ENCODE measurements around the gene SMCHD1.
"Not testable (repeated sequence)": the region's sequence is repeated elsewhere in the genome, so short reads cannot be mapped to it uniquely, and the experiment has no call there.

The SMCHD1 gene

DNA sequence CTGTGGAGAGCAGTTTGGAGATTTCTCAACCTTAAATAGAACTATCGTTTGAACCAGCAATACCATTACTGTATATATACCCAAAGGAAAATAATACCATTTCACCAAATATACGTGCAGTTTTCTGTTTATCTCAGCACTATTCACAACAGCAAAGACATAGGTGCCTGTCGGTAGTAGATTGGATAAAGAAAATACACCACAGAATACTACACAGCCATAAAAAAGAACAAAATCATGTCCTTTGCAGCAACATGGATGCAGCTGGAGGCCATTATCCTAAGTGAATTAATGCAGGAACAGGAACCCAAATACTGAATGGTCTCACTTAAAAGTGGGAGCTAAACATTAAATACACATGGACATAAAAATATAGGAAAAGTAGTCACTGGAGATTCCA is 81.3 kb downstream of the SMCHD1 start:
- Histone ChIP-seq H3K18ac (ENCODE audit: low read length) (no peak overlapping the region), H2AK5ac (ENCODE audit: low read length) (no peak overlapping the region), H2BK12ac (ENCODE audit: low read length) (no peak overlapping the region), H3K79me1 (ENCODE audit: low read length) (no peaks in the 10 kb centered on the region), H4K8ac (ENCODE audit: low read depth, low read length) (no peak overlapping the region), H4K12ac (ENCODE audit: low read depth, low read length) (no peak overlapping the region), H3K27me3 (ENCODE audit: insufficient read depth, low read length) (no peaks in the 10 kb centered on the region), H3K79me2 (ENCODE audit: control insufficient read depth, insufficient read depth, low read length, poor library complexity) (no peaks in the 10 kb centered on the region), H3K36me3 (ENCODE audit: control insufficient read depth in 1 of 2, insufficient read depth in 2 of 2, low read length in 2 of 2) (peaks cover 6 to 9% of the 10 kb centered on the region in 2 experiments), H3K9ac (ENCODE audit: low read length) (no peak overlapping the region), H3K27ac (ENCODE audit: low read depth, low read length) (no peak overlapping the region), H3K14ac (ENCODE audit: low read length) (no peak overlapping the region), H3K23ac (ENCODE audit: low read length) (no peak overlapping the region), H3K4me3 (ENCODE audit: low read depth, low read length) (no peak overlapping the region), H3K9me3 (ENCODE audit: insufficient read depth, low read depth, low read length) (no peaks in the 10 kb centered on the region), H3K4me1 (ENCODE audit: control insufficient read depth in 1 of 2, insufficient read depth in 2 of 2, low read length in 2 of 2) (no peaks in the 10 kb centered on the region), H3K4ac (ENCODE audit: low read depth, low read length) (no peak overlapping the region), H2BK5ac (ENCODE audit: low read depth, low read length, poor library complexity) (no peak overlapping the region), H4K91ac (ENCODE audit: low read depth, low read length) (no peak overlapping the region), H3K4me2 (ENCODE audit: low read length) (no peak overlapping the region), H2AFZ (ENCODE audit: insufficient read depth, low read length, poor library complexity) (no peak overlapping the region), H2BK120ac (ENCODE audit: insufficient read depth, low read length, poor library complexity) (no peak overlapping the region)
- no CpG with 5 or more reads among the region's 3 CpGs for WGBS (ENCODE audit: extremely low coverage, insufficient coverage, insufficient read length)
- DNase-seq, result no peak

DNA sequence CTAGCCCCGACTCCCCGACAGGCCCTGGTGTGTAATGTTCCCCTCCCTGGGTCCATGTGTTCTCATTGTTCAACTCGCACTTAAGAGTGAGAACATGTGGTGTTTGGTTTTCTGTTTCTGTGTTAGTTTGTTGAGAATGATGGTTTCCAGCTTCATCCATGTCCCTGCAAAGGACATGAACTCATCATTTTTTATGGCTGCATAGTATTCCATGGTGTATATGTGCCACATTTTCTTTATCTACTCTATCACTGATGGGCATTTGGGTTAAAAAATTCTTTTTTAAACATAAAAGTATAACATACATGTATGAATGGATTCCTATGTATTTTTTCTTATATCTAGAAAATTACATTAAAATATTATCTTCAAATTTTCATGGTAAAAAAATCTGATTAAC is 84.6 kb downstream of the SMCHD1 start:
- H3K14ac ChIP-seq (ENCODE audit: low read length); H2BK120ac ChIP-seq (ENCODE audit: insufficient read depth, low read length, poor library complexity); H3K18ac ChIP-seq (ENCODE audit: low read length); H2BK12ac ChIP-seq (ENCODE audit: low read length); H4K91ac ChIP-seq (ENCODE audit: low read depth, low read length); H3K79me2 ChIP-seq (ENCODE audit: control insufficient read depth, insufficient read depth, low read length, poor library complexity); H3K23ac ChIP-seq (ENCODE audit: low read length); H3K4me3 ChIP-seq (ENCODE audit: low read depth, low read length); H2AK5ac ChIP-seq (ENCODE audit: low read length); H2AFZ ChIP-seq (ENCODE audit: insufficient read depth, low read length, poor library complexity); H3K4me1 ChIP-seq (ENCODE audit: control insufficient read depth in 1 of 2, insufficient read depth in 2 of 2, low read length in 2 of 2); H4K12ac ChIP-seq (ENCODE audit: low read depth, low read length); H3K4ac ChIP-seq (ENCODE audit: low read depth, low read length); H3K36me3 ChIP-seq (ENCODE audit: control insufficient read depth in 1 of 2, insufficient read depth in 2 of 2, low read length in 2 of 2); H3K4me2 ChIP-seq (ENCODE audit: low read length); H3K9ac ChIP-seq (ENCODE audit: low read length); H3K79me1 ChIP-seq (ENCODE audit: low read length); DNase-seq; H3K27me3 ChIP-seq (ENCODE audit: insufficient read depth, low read length); H4K8ac ChIP-seq (ENCODE audit: low read depth, low read length); H3K9me3 ChIP-seq (ENCODE audit: insufficient read depth, low read depth, low read length); H2BK5ac ChIP-seq (ENCODE audit: low read depth, low read length, poor library complexity); H3K27ac ChIP-seq (ENCODE audit: low read depth, low read length): not testable (repeated sequence)
- WGBS (ENCODE audit: extremely low coverage, insufficient coverage, insufficient read length), result no CpG with 5 or more reads among the region's 3 CpGs

DNA sequence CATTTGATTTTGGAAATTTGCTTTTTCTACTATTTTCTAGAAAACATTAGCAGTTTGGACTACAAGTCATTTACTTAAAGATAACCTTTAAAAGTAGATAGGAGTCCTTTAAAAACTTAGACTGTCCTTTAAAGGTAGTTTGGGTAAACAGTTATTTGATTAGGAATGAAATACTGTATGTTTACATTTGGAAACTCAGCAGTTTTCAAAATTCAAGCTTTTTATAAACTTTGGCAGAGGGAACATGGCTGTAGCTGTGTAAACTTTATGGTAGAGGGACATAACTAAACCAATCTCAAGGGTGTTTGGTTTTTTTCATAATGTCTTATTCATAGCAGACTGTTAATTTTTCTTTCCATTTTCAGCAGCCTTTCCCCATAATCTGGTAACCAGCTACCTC is 90.7 kb downstream of the SMCHD1 start:
- H2AFZ ChIP-seq (ENCODE audit: insufficient read depth, low read length, poor library complexity), result no peak overlapping the region
- H3K27ac ChIP-seq (ENCODE audit: low read depth, low read length), result no peak overlapping the region
- H2BK5ac ChIP-seq (ENCODE audit: low read depth, low read length, poor library complexity), result no peak overlapping the region
- H3K9ac ChIP-seq (ENCODE audit: low read length), result no peak overlapping the region
- no peak overlapping the region for H3K4ac ChIP-seq (ENCODE audit: low read depth, low read length)
- H3K79me2 ChIP-seq (ENCODE audit: control insufficient read depth, insufficient read depth, low read length, poor library complexity), result no peaks in the 10 kb centered on the region
- no peaks in the 10 kb centered on the region for H3K9me3 ChIP-seq (ENCODE audit: insufficient read depth, low read depth, low read length)
- H3K23ac ChIP-seq (ENCODE audit: low read length), result no peak overlapping the region
- no peak overlapping the region for H2BK12ac ChIP-seq (ENCODE audit: low read length)
- H3K14ac ChIP-seq (ENCODE audit: low read length), result no peak overlapping the region
- H4K8ac ChIP-seq (ENCODE audit: low read depth, low read length), result no peak overlapping the region
- H3K4me2 ChIP-seq (ENCODE audit: low read length), result no peak overlapping the region
- no peaks in the 10 kb centered on the region for H3K4me1 ChIP-seq (ENCODE audit: control insufficient read depth in 1 of 2, insufficient read depth in 2 of 2, low read length in 2 of 2)
- DNase-seq, result no peak
- no peak overlapping the region for H4K91ac ChIP-seq (ENCODE audit: low read depth, low read length)
- no peaks in the 10 kb centered on the region for H3K79me1 ChIP-seq (ENCODE audit: low read length)
- H3K27me3 ChIP-seq (ENCODE audit: insufficient read depth, low read length), result no peaks in the 10 kb centered on the region
- H2AK5ac ChIP-seq (ENCODE audit: low read length), result no peak overlapping the region
- H3K36me3 ChIP-seq (ENCODE audit: control insufficient read depth in 1 of 2, insufficient read depth in 2 of 2, low read length in 2 of 2), result peaks cover 5 to 6% of the 10 kb centered on the region in 2 experiments
- H3K4me3 ChIP-seq (ENCODE audit: low read depth, low read length), result no peak overlapping the region
- no peak overlapping the region for H4K12ac ChIP-seq (ENCODE audit: low read depth, low read length)
- no peak overlapping the region for H2BK120ac ChIP-seq (ENCODE audit: insufficient read depth, low read length, poor library complexity)
- no peak overlapping the region for H3K18ac ChIP-seq (ENCODE audit: low read length)

DNA sequence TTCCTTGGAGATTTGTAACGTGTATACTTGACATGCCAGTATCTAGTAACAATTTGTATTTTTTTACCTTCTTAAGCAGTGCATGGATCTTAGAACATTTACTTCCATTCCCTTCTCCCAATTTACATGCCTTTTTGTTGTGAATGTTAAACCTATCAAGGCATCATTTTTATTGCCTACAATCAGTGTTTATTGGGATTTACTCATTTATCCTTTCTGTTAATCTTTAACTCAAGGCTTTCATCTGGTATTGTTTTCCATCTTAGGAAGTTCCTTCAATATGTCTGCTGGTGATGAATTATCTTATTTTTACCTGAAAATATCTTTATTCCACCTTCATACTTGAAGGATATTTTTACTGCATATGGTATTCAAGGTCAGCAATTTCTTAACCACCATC is 102.8 kb downstream of the SMCHD1 start:
- Histone ChIP-seq H3K4me1 (ENCODE audit: control insufficient read depth in 1 of 2, insufficient read depth in 2 of 2, low read length in 2 of 2) (no peaks in the 10 kb centered on the region), H3K4me3 (ENCODE audit: low read depth, low read length) (no peak overlapping the region), H2AFZ (ENCODE audit: insufficient read depth, low read length, poor library complexity) (no peak overlapping the region), H2BK120ac (ENCODE audit: insufficient read depth, low read length, poor library complexity) (no peak overlapping the region), H2BK5ac (ENCODE audit: low read depth, low read length, poor library complexity) (no peak overlapping the region), H3K4me2 (ENCODE audit: low read length) (no peak overlapping the region), H3K27me3 (ENCODE audit: insufficient read depth, low read length) (no peaks in the 10 kb centered on the region), H3K23ac (ENCODE audit: low read length) (no peak overlapping the region), H3K14ac (ENCODE audit: low read length) (no peak overlapping the region), H4K91ac (ENCODE audit: low read depth, low read length) (no peak overlapping the region), H2AK5ac (ENCODE audit: low read length) (no peak overlapping the region), H3K18ac (ENCODE audit: low read length) (no peak overlapping the region), H3K27ac (ENCODE audit: low read depth, low read length) (no peak overlapping the region), H3K9ac (ENCODE audit: low read length) (no peak overlapping the region), H3K4ac (ENCODE audit: low read depth, low read length) (no peak overlapping the region), H3K79me2 (ENCODE audit: control insufficient read depth, insufficient read depth, low read length, poor library complexity) (no peaks in the 10 kb centered on the region), H4K8ac (ENCODE audit: low read depth, low read length) (no peak overlapping the region), H3K9me3 (ENCODE audit: insufficient read depth, low read depth, low read length) (no peaks in the 10 kb centered on the region), H4K12ac (ENCODE audit: low read depth, low read length) (no peak overlapping the region), H2BK12ac (ENCODE audit: low read length) (no peak overlapping the region), H3K79me1 (ENCODE audit: low read length) (no peaks in the 10 kb centered on the region), H3K36me3 (ENCODE audit: control insufficient read depth in 1 of 2, insufficient read depth in 2 of 2, low read length in 2 of 2) (peaks cover 6 to 10% of the 10 kb centered on the region in 2 experiments)
- no CpG with 5 or more reads among the region's 1 CpG for WGBS (ENCODE audit: extremely low coverage, insufficient coverage, insufficient read length)
- no peak for DNase-seq

All from trophoblast cell (in vitro differentiated cells and primary cell).